Measurements from ENCODE around the gene RBFOX2.

DNA sequence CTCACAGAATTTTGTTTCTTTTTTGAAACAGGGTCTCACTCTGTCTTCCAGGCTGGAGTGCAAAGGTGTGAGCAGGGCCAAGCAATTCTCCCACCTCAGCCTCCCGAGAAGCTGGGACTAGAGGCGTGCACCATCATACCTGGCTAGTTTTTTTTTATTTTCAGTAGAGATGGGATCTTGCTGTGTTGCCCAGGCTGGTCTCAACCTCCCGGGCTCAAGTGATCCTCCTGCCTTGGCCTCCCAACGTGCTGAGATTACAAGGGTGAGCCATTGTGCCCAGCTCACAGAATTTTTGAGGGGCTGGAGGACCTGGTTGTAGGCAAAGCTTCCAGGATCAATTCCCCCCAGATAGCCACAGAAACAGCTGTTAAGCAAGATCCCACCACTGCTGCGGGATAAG lies 47.1 kb upstream of the RBFOX2 start:
- TF ChIP-seq ZFP36 (IDR thresholded peaks at IDR 0.05; ENCODE audit: borderline replicate concordance, partially characterized antibody): no peak
- TF ChIP-seq FOXS1 (CRISPR knock-in tag; IDR thresholded peaks at IDR 0.05): no peak
- no peak for TF ChIP-seq CTCF (IDR thresholded peaks at IDR 0.05)
- TF ChIP-seq, protein P1, sequence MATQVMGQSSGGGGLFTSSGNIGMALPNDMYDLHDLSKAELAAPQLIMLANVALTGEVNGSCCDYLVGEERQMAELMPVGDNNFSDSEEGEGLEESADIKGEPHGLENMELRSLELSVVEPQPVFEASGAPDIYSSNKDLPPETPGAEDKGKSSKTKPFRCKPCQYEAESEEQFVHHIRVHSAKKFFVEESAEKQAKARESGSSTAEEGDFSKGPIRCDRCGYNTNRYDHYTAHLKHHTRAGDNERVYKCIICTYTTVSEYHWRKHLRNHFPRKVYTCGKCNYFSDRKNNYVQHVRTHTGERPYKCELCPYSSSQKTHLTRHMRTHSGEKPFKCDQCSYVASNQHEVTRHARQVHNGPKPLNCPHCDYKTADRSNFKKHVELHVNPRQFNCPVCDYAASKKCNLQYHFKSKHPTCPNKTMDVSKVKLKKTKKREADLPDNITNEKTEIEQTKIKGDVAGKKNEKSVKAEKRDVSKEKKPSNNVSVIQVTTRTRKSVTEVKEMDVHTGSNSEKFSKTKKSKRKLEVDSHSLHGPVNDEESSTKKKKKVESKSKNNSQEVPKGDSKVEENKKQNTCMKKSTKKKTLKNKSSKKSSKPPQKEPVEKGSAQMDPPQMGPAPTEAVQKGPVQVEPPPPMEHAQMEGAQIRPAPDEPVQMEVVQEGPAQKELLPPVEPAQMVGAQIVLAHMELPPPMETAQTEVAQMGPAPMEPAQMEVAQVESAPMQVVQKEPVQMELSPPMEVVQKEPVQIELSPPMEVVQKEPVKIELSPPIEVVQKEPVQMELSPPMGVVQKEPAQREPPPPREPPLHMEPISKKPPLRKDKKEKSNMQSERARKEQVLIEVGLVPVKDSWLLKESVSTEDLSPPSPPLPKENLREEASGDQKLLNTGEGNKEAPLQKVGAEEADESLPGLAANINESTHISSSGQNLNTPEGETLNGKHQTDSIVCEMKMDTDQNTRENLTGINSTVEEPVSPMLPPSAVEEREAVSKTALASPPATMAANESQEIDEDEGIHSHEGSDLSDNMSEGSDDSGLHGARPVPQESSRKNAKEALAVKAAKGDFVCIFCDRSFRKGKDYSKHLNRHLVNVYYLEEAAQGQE (IDR thresholded peaks at IDR 0.05): no peak
- no peak for TF ChIP-seq CHD2 (IDR thresholded peaks at IDR 0.05; ENCODE audit: low read length, partially characterized antibody)
- TF ChIP-seq POLR2A (IDR thresholded peaks at IDR 0.05; ENCODE audit: low read length): no peak
- TF ChIP-seq SMC3 (IDR thresholded peaks at IDR 0.05): no peak
- no peak for TF ChIP-seq HOXA7 (CRISPR knock-in tag; IDR thresholded peaks at IDR 0.05)
- TF ChIP-seq BHLHE40 (IDR thresholded peaks at IDR 0.05; ENCODE audit: low read depth, low read length): no peak
- TF ChIP-seq USF2 (IDR thresholded peaks at IDR 0.05): no peak
